GM19099 (cell line): ENCODE results near the gene PDE4D.

Experiments used
- POLR2A ChIP-seq: IDR thresholded peaks from 3 replicates; pipeline ENCODE4 v1.6.1; 2011; ENCODE audit warnings: low read depth; ENCODE audit not compliant: insufficient read length; ENCODE audit errors: extremely low read depth

The PDE4D gene

GRCh38 chr5:59287884-59288283 is 605.6 kb downstream of the PDE4D start:
- TF ChIP-seq POLR2A, result no peak

- TF ChIP-seq POLR2A, result no peak
Measured at GRCh38 chr5:59287361-59287760, 606.2 kb downstream of the PDE4D start.

GRCh38 chr5:59286510-59286909 is 607.0 kb downstream of the PDE4D start:
- no peak for TF ChIP-seq POLR2A

- TF ChIP-seq POLR2A, result no peak
Measured at GRCh38 chr5:59285300-59286016, 608.1 kb downstream of the PDE4D start.

- no peak for TF ChIP-seq POLR2A
Measured at GRCh38 chr5:59282726-59283125, 610.8 kb downstream of the PDE4D start.

GRCh38 chr5:59279979-59280378 is 613.5 kb downstream of the PDE4D start:
- TF ChIP-seq POLR2A, result no peak

GRCh38 chr5:59276917-59277372 is 616.6 kb downstream of the PDE4D start:
- TF ChIP-seq POLR2A, result no peak

GRCh38 chr5:59276325-59276675 is 617.2 kb downstream of the PDE4D start:
- no peak for TF ChIP-seq POLR2A

- TF ChIP-seq POLR2A, result no peak
Measured at GRCh38 chr5:59275510-59276324, 617.8 kb downstream of the PDE4D start.

- TF ChIP-seq POLR2A, result no peak
Measured at GRCh38 chr5:59275170-59275509, 618.4 kb downstream of the PDE4D start.

- TF ChIP-seq POLR2A, result no peak
Measured at GRCh38 chr5:59274106-59274636, 619.4 kb downstream of the PDE4D start.

GRCh38 chr5:59272809-59273427 is 620.6 kb downstream of the PDE4D start:
- no peak for TF ChIP-seq POLR2A

GRCh38 chr5:59268756-59269415 is 624.6 kb downstream of the PDE4D start:
- TF ChIP-seq POLR2A, result no peak

GRCh38 chr5:59267033-59267432 is 626.5 kb downstream of the PDE4D start:
- no peak for TF ChIP-seq POLR2A

GRCh38 chr5:59266410-59266809 is 627.1 kb downstream of the PDE4D start:
- no peak for TF ChIP-seq POLR2A
